ENCODE results near the gene ZNF324.
A peak's percentile ranks its signal among the peaks of the same experiment; 100 is the strongest.
"Not testable (repeated sequence)": the region's sequence is repeated elsewhere in the genome, so short reads cannot be mapped to it uniquely, and the experiment has no call there.

ZNF324 gene

GRCh38 chr19:58491393-58491792 lies 24.5 kb downstream of the ZNF324 start:
- ATAC-seq (replicated peaks; ENCODE audit: extremely low read depth, poor library complexity, severe bottlenecking), result no peak
- Mint-ChIP-seq H3K4me3 (no peak overlapping the region), H3K27me3 (no peaks in the 10 kb centered on the region), H3K36me3 (ENCODE audit: insufficient read depth) (no peaks in the 10 kb centered on the region), H3K9me3 (no peaks in the 10 kb centered on the region), H3K4me1 (no peaks in the 10 kb centered on the region), H3K27ac (ENCODE audit: low read depth) (no peak overlapping the region)
- DNase-seq (ENCODE audit: low spot score in 2 of 2), result no peak

- H3K27ac Mint-ChIP-seq (ENCODE audit: low read depth), result no peak overlapping the region
- H3K9me3 Mint-ChIP-seq, result no peaks in the 10 kb centered on the region
- ATAC-seq (replicated peaks; ENCODE audit: extremely low read depth, poor library complexity, severe bottlenecking) (no peak), DNase-seq (ENCODE audit: low spot score in 2 of 2) (no peak)
- no peaks in the 10 kb centered on the region for H3K36me3 Mint-ChIP-seq (ENCODE audit: insufficient read depth)
- H3K4me1 Mint-ChIP-seq, result no peaks in the 10 kb centered on the region
- H3K4me3 Mint-ChIP-seq, result no peak overlapping the region
- no peaks in the 10 kb centered on the region for H3K27me3 Mint-ChIP-seq
Measured at GRCh38 chr19:58492265-58492664, 25.4 kb downstream of the ZNF324 start.

- ATAC-seq (replicated peaks; ENCODE audit: extremely low read depth, poor library complexity, severe bottlenecking) (no peak), DNase-seq (ENCODE audit: low spot score in 2 of 2) (no peak)
- no peaks in the 10 kb centered on the region for H3K27me3 Mint-ChIP-seq
- peaks cover 6% of the 10 kb centered on the region for H3K36me3 Mint-ChIP-seq (ENCODE audit: insufficient read depth)
- no peak overlapping the region for H3K4me3 Mint-ChIP-seq
- H3K4me1 Mint-ChIP-seq, result peaks cover 14% of the 10 kb centered on the region
- H3K27ac Mint-ChIP-seq (ENCODE audit: low read depth), result no peak overlapping the region
- H3K9me3 Mint-ChIP-seq, result peaks cover 14% of the 10 kb centered on the region
Measured at GRCh38 chr19:58497634-58498170, 30.8 kb downstream of the ZNF324 start.

GRCh38 chr19:58498316-58499020 lies 31.6 kb downstream of the ZNF324 start:
- no peak for ATAC-seq (replicated peaks; ENCODE audit: extremely low read depth, poor library complexity, severe bottlenecking)
- H3K27ac Mint-ChIP-seq (ENCODE audit: low read depth), result peak overlapping the region; percentile 98

GRCh38 chr19:58499021-58499927 lies 32.4 kb downstream of the ZNF324 start:
- Mint-ChIP-seq H3K36me3 (ENCODE audit: insufficient read depth) (peaks cover 9% of the 10 kb centered on the region), H3K4me3 (peak overlapping the region; percentile 86), H3K4me1 (peaks cover 14% of the 10 kb centered on the region), H3K9me3 (peaks cover 14% of the 10 kb centered on the region), H3K27ac (ENCODE audit: low read depth) (peak overlapping the region; percentile 98), H3K27me3 (no peaks in the 10 kb centered on the region)
- DNase-seq (ENCODE audit: low spot score in 2 of 2) (peak; percentile 76 to 87), ATAC-seq (replicated peaks; ENCODE audit: extremely low read depth, poor library complexity, severe bottlenecking) (peak; percentile 94)

More at GRCh38 chr19:58498316-58499020, 31.6 kb downstream of the ZNF324 start:
- peaks cover 6% of the 10 kb centered on the region for H3K36me3 Mint-ChIP-seq (ENCODE audit: insufficient read depth)
- peak overlapping the region; percentile 86 for H3K4me3 Mint-ChIP-seq
- no peaks in the 10 kb centered on the region for H3K27me3 Mint-ChIP-seq
- H3K4me1 Mint-ChIP-seq, result peaks cover 14% of the 10 kb centered on the region
- no peak for DNase-seq (ENCODE audit: low spot score in 2 of 2)
- H3K9me3 Mint-ChIP-seq, result peaks cover 14% of the 10 kb centered on the region

- Mint-ChIP-seq H3K36me3 (ENCODE audit: insufficient read depth) (peaks cover 9% of the 10 kb centered on the region), H3K4me3 (peak overlapping the region; percentile 86), H3K9me3 (peaks cover 14% of the 10 kb centered on the region), H3K4me1 (peaks cover 14% of the 10 kb centered on the region), H3K27me3 (no peaks in the 10 kb centered on the region), H3K27ac (ENCODE audit: low read depth) (no peak overlapping the region)
- ATAC-seq (replicated peaks; ENCODE audit: extremely low read depth, poor library complexity, severe bottlenecking), result no peak
- no peak for DNase-seq (ENCODE audit: low spot score in 2 of 2)
Measured at GRCh38 chr19:58500242-58500641, 33.4 kb downstream of the ZNF324 start.

GRCh38 chr19:58507602-58508223 lies 40.8 kb downstream of the ZNF324 start:
- not testable (repeated sequence) for H3K27ac Mint-ChIP-seq (ENCODE audit: low read depth); H3K4me1 Mint-ChIP-seq; DNase-seq (ENCODE audit: low spot score in 2 of 2); H3K36me3 Mint-ChIP-seq (ENCODE audit: insufficient read depth); H3K9me3 Mint-ChIP-seq; ATAC-seq (replicated peaks; ENCODE audit: extremely low read depth, poor library complexity, severe bottlenecking); H3K4me3 Mint-ChIP-seq; H3K27me3 Mint-ChIP-seq

- Mint-ChIP-seq H3K9me3 (peaks cover 6% of the 10 kb centered on the region), H3K27ac (ENCODE audit: low read depth) (no peak overlapping the region), H3K4me1 (peaks cover 14% of the 10 kb centered on the region), H3K4me3 (no peak overlapping the region), H3K36me3 (ENCODE audit: insufficient read depth) (peaks cover 4% of the 10 kb centered on the region), H3K27me3 (no peaks in the 10 kb centered on the region)
- DNase-seq (ENCODE audit: low spot score in 2 of 2) (no peak), ATAC-seq (replicated peaks; ENCODE audit: extremely low read depth, poor library complexity, severe bottlenecking) (no peak)
Measured at GRCh38 chr19:58509731-58510083, 42.8 kb downstream of the ZNF324 start.

GRCh38 chr19:58510084-58510862 lies 43.4 kb downstream of the ZNF324 start:
- Mint-ChIP-seq H3K9me3 (peaks cover 6% of the 10 kb centered on the region), H3K27me3 (no peaks in the 10 kb centered on the region), H3K36me3 (ENCODE audit: insufficient read depth) (peaks cover 4% of the 10 kb centered on the region), H3K27ac (ENCODE audit: low read depth) (no peak overlapping the region), H3K4me1 (peaks cover 18% of the 10 kb centered on the region), H3K4me3 (no peak overlapping the region)
- DNase-seq (ENCODE audit: low spot score in 2 of 2) (no peak), ATAC-seq (replicated peaks; ENCODE audit: extremely low read depth, poor library complexity, severe bottlenecking) (no peak)

GRCh38 chr19:58511353-58512208 lies 44.7 kb downstream of the ZNF324 start, which contains the start of gene SLC27A5:
Gene SLC27A5, minus strand, starts transcription at chr19:58511992. Its CDS starts 37 bp downstream, at chr19:58511955.
- H3K4me3 Mint-ChIP-seq, result no peak within 1 kb of the TSS
- peaks cover 6% of the 10 kb centered on the region for H3K36me3 Mint-ChIP-seq (ENCODE audit: insufficient read depth)
- H3K4me1 Mint-ChIP-seq, result peaks cover 24% of the 10 kb centered on the region
- H3K27ac Mint-ChIP-seq (ENCODE audit: low read depth), result no peak within 1 kb of the TSS
- DNase-seq (ENCODE audit: low spot score in 2 of 2) (no peak), ATAC-seq (replicated peaks; ENCODE audit: extremely low read depth, poor library complexity, severe bottlenecking) (no peak)
- H3K27me3 Mint-ChIP-seq, result no peaks in the 10 kb centered on the region
- H3K9me3 Mint-ChIP-seq, result peaks cover 6% of the 10 kb centered on the region

- Mint-ChIP-seq H3K36me3 (ENCODE audit: insufficient read depth) (peaks cover 9% of the 10 kb centered on the region), H3K9me3 (no peaks in the 10 kb centered on the region), H3K27me3 (no peaks in the 10 kb centered on the region), H3K4me3 (peak overlapping the region; percentile 75), H3K27ac (ENCODE audit: low read depth) (no peak overlapping the region), H3K4me1 (peaks cover 33% of the 10 kb centered on the region)
- ATAC-seq (replicated peaks; ENCODE audit: extremely low read depth, poor library complexity, severe bottlenecking) (no peak), DNase-seq (ENCODE audit: low spot score in 2 of 2) (no peak)
Measured at GRCh38 chr19:58513213-58513693, 46.4 kb downstream of the ZNF324 start.
